ENCODE measurements around the gene P3H2. TPM values are rescaled to one million over a fixed set of nuclear protein-coding genes. Genes with fewer than 3 reads are reported as not detected.

P3H2 gene
- total RNA-seq, 1 donor from 2014 or later = 143 TPM

DNA sequence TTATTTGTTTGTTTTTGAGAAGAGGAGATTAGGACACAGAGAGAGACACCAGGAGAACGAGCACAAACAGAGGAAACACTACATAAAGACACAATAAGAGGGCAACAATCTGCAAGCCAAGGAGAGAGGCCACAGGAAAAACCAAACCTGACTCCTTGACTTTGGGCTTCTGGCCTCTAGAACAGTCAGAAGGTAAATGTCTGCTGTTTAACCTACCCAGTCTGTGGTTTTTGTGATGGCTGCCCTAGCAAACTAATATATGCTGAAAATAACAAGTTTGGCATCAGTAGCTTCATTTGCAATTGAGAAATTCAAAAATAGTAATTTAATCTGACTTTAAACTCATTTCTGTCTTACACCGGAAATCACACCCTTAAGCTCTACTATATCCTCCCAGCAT is 110.2 kb downstream of the P3H2 start:
- DNase-seq (ENCODE audit: extremely low spot score, unreplicated experiment) = no peak
- H3K27ac Mint-ChIP-seq (ENCODE audit: unreplicated experiment) = peak overlapping the region; percentile 82
- H3K4me3 Mint-ChIP-seq (ENCODE audit: unreplicated experiment) = no peak overlapping the region
- no peaks in the 10 kb centered on the region for H3K27me3 Mint-ChIP-seq (ENCODE audit: unreplicated experiment)
- no peaks in the 10 kb centered on the region for H3K9me3 Mint-ChIP-seq (ENCODE audit: unreplicated experiment)
- peaks cover 3% of the 10 kb centered on the region for H3K36me3 Mint-ChIP-seq (ENCODE audit: unreplicated experiment)
- TF ChIP-seq, protein P1, sequence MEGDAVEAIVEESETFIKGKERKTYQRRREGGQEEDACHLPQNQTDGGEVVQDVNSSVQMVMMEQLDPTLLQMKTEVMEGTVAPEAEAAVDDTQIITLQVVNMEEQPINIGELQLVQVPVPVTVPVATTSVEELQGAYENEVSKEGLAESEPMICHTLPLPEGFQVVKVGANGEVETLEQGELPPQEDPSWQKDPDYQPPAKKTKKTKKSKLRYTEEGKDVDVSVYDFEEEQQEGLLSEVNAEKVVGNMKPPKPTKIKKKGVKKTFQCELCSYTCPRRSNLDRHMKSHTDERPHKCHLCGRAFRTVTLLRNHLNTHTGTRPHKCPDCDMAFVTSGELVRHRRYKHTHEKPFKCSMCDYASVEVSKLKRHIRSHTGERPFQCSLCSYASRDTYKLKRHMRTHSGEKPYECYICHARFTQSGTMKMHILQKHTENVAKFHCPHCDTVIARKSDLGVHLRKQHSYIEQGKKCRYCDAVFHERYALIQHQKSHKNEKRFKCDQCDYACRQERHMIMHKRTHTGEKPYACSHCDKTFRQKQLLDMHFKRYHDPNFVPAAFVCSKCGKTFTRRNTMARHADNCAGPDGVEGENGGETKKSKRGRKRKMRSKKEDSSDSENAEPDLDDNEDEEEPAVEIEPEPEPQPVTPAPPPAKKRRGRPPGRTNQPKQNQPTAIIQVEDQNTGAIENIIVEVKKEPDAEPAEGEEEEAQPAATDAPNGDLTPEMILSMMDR (IDR thresholded peaks at IDR 0.05) = no peak
- H3K4me1 Mint-ChIP-seq (ENCODE audit: unreplicated experiment) = peaks cover 97% of the 10 kb centered on the region

DNA sequence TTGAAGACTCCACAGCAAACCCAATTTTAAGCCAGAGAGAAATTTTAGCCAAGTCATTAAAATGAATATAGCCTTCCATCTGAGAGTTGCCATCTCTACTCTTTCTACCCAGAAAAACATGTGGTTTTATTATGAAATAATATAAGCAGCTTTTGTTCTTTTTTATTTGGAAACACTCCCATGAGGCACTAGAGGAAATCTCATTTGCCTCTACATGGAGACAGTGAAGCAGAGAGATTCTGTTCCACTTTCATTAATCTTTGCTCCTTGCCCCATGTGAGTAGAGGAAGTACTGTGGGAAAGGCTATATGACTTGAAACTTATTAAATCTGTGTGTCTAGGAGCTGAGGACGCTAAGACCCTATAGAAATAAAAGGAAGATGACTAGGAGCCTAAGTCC is 111.1 kb downstream of the P3H2 start:
- H3K4me3 Mint-ChIP-seq (ENCODE audit: unreplicated experiment) = no peak overlapping the region
- peaks cover 99% of the 10 kb centered on the region for H3K4me1 Mint-ChIP-seq (ENCODE audit: unreplicated experiment)
- TF ChIP-seq, protein P1 (IDR thresholded peaks at IDR 0.05) = no peak
- DNase-seq (ENCODE audit: extremely low spot score, unreplicated experiment) = no peak
- peak overlapping the region; percentile 82 for H3K27ac Mint-ChIP-seq (ENCODE audit: unreplicated experiment)
- no peaks in the 10 kb centered on the region for H3K27me3 Mint-ChIP-seq (ENCODE audit: unreplicated experiment)
- H3K9me3 Mint-ChIP-seq (ENCODE audit: unreplicated experiment) = no peaks in the 10 kb centered on the region
- peaks cover 3% of the 10 kb centered on the region for H3K36me3 Mint-ChIP-seq (ENCODE audit: unreplicated experiment)

DNA sequence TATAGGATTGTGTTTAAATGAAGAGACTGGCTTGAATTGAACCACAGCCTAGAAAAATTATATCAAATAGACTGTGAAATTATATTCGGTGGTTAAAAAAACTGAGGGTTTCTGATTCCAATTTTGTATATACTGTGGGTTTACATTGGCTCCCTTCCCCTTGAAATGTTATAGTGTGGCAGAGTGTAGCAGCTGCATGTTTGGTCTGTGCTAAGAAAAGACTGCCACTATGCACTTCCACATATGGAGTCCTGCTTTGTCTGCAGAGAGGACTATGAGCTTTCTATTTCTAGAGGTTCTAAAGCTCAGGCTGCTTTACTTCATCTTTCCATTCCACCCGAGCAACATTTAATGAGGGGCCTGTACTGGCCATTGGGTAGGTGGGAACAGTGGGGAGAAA is 112.3 kb downstream of the P3H2 start:
- peak overlapping the region; percentile 82 for H3K27ac Mint-ChIP-seq (ENCODE audit: unreplicated experiment)
- no peaks in the 10 kb centered on the region for H3K27me3 Mint-ChIP-seq (ENCODE audit: unreplicated experiment)
- DNase-seq (ENCODE audit: extremely low spot score, unreplicated experiment) = no peak
- peaks cover 3% of the 10 kb centered on the region for H3K36me3 Mint-ChIP-seq (ENCODE audit: unreplicated experiment)
- no peaks in the 10 kb centered on the region for H3K9me3 Mint-ChIP-seq (ENCODE audit: unreplicated experiment)
- H3K4me1 Mint-ChIP-seq (ENCODE audit: unreplicated experiment) = peaks cover 95% of the 10 kb centered on the region
- TF ChIP-seq, protein P1 (IDR thresholded peaks at IDR 0.05) = no peak
- H3K4me3 Mint-ChIP-seq (ENCODE audit: unreplicated experiment) = peak overlapping the region; percentile 17

DNA sequence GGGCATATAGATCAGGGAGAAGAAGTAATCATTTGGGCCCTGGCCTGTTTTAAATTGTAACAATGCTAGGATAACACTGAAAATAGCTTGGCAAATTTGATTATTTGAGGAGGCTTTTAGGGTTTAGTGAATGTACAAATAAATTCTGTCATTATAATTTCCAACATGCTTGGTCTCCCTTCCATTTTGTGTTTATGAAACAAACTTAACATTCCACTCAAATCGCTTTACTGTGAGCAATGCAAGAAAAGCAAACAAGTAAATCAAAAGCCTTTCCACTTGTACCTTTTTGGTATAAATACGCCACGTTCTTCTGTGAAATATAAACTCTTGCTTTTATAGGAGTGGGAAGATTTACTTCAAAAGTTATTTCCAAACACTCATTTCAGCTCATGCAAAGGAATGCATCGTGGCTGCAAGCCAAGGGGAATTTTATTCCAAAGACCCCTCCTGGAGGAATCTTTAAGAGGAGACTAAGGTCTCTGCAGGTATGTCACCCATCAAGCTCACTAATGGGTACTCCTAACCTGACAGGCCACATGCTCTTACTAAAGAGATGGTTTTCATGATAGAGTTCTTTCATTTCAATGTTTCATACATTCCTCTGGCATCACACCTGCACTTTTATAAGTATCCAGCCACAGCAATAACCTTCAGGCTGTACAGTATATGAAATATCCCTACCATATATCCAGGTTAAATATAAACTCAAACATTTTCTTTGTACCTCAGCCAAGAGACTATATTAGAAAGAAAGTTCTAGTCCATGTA is 115.2 kb downstream of the P3H2 start:
- Mint-ChIP-seq H3K27ac (ENCODE audit: unreplicated experiment) (peak overlapping the region; percentile 84), H3K36me3 (ENCODE audit: unreplicated experiment) (peaks cover 3% of the 10 kb centered on the region), H3K4me1 (ENCODE audit: unreplicated experiment) (peaks cover 91% of the 10 kb centered on the region), H3K9me3 (ENCODE audit: unreplicated experiment) (no peaks in the 10 kb centered on the region), H3K27me3 (ENCODE audit: unreplicated experiment) (no peaks in the 10 kb centered on the region), H3K4me3 (ENCODE audit: unreplicated experiment) (no peak overlapping the region)
- DNase-seq (ENCODE audit: extremely low spot score, unreplicated experiment) = no peak
- TF ChIP-seq, protein P1 (IDR thresholded peaks at IDR 0.05) = no peak

DNA sequence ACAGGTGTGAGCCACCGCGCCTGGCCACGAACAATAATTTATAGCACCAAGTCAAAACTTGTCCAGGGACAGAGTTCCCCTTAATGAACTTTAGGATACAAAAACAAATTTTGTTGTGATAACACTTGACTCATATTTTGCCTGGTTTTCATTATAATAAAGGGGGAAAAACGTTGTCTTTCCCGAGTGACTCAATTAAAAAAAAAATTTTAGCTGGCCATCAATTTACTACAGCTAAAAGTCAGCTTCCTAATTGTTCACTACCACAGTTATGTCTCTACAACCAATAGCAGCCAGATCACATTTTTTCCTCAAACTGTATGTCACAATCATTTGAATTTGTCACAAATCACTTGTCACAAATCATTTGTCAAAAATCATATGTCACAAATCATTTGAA is 116.0 kb downstream of the P3H2 start:
- no peaks in the 10 kb centered on the region for H3K36me3 Mint-ChIP-seq (ENCODE audit: unreplicated experiment)
- H3K27ac Mint-ChIP-seq (ENCODE audit: unreplicated experiment) = peak overlapping the region; percentile 84
- DNase-seq (ENCODE audit: extremely low spot score, unreplicated experiment) = no peak

More for the DNA sequence above, 116.0 kb downstream of the P3H2 start:
- no peaks in the 10 kb centered on the region for H3K27me3 Mint-ChIP-seq (ENCODE audit: unreplicated experiment)
- TF ChIP-seq, protein P1 (IDR thresholded peaks at IDR 0.05) = no peak
- peaks cover 91% of the 10 kb centered on the region for H3K4me1 Mint-ChIP-seq (ENCODE audit: unreplicated experiment)
- H3K4me3 Mint-ChIP-seq (ENCODE audit: unreplicated experiment) = no peak overlapping the region
- H3K9me3 Mint-ChIP-seq (ENCODE audit: unreplicated experiment) = no peaks in the 10 kb centered on the region
